PFSK-1 (cell line): ENCODE measurements around the gene UGDH.

Experiments used
- FOXP2 ChIP-seq: optimal IDR thresholded peaks from 2 replicates; pipeline ENCODE3; 2011; ENCODE audit warnings: borderline replicate concordance, control low read depth, inconsistent platforms; ENCODE audit not compliant: insufficient read depth; ENCODE audit errors: extremely low read length, extremely low read depth
- POLR2AphosphoS5 ChIP-seq: IDR thresholded peaks from 2 replicates; pipeline ENCODE4 v1.6.1; 2012; ENCODE audit warnings: low read depth, mild to moderate bottlenecking, control low read depth, low read length, moderate library complexity
- REST ChIP-seq, 2 experiments: IDR thresholded peaks; 2 replicates each; pipeline versions ENCODE4 v1.6.1 to v1.8.0; 2011 to 2012; ENCODE audit warnings: low read depth in 2 of 2, low read length in 2 of 2, control low read depth in 1 of 2, inconsistent platforms in 1 of 2, mild to moderate bottlenecking in 1 of 2, moderate library complexity in 1 of 2; ENCODE audit not compliant: insufficient read depth in 1 of 2
- SIN3A ChIP-seq: IDR thresholded peaks from 2 replicates; pipeline ENCODE4 v1.6.1; 2012; ENCODE audit warnings: mild to moderate bottlenecking, low read length, moderate library complexity, borderline replicate concordance; ENCODE audit not compliant: insufficient read depth
- TAF1 ChIP-seq: IDR thresholded peaks from 2 replicates; pipeline ENCODE4 v1.6.1; 2012; ENCODE audit warnings: low read length, control low read depth, borderline replicate concordance; ENCODE audit not compliant: insufficient read depth

The UGDH gene

GRCh38 chr4:39565878-39566600 lies 38.8 kb upstream of the UGDH start:
- TF ChIP-seq POLR2AphosphoS5 (no peak), REST (IDR thresholded peaks at IDR 0.05; ENCODE audit: insufficient read depth in 1 of 2, low read depth in 2 of 2, low read length in 2 of 2) (no peak), TAF1 (no peak), FOXP2 (no peak), SIN3A (no peak)

GRCh38 chr4:39563346-39563847 lies 36.2 kb upstream of the UGDH start:
- TF ChIP-seq SIN3A: no peak
- TF ChIP-seq FOXP2: no peak
- no peak for TF ChIP-seq POLR2AphosphoS5
- TF ChIP-seq REST (IDR thresholded peaks at IDR 0.05; ENCODE audit: insufficient read depth in 1 of 2, low read depth in 2 of 2, low read length in 2 of 2): no peak
- TF ChIP-seq TAF1: no peak

- no peak for TF ChIP-seq REST (IDR thresholded peaks at IDR 0.05; ENCODE audit: insufficient read depth in 1 of 2, low read depth in 2 of 2, low read length in 2 of 2)
- TF ChIP-seq POLR2AphosphoS5: no peak
- TF ChIP-seq FOXP2: no peak
- TF ChIP-seq TAF1: no peak
- no peak for TF ChIP-seq SIN3A
Observed at GRCh38 chr4:39562792-39563191, 35.6 kb upstream of the UGDH start.

- TF ChIP-seq TAF1 (no peak), FOXP2 (no peak), POLR2AphosphoS5 (no peak), REST (IDR thresholded peaks at IDR 0.05; ENCODE audit: insufficient read depth in 1 of 2, low read depth in 2 of 2, low read length in 2 of 2) (no peak), SIN3A (no peak)
Observed at GRCh38 chr4:39559626-39560025, 32.4 kb upstream of the UGDH start.
